Activated naive CD8-positive, alpha-beta T cell treated with anti-CD3 and anti-CD28 coated beads, Interleukin-2, amount 50 U/mL, for 16 hours (primary cell): ENCODE data around the gene LMF2.

ENCODE experiments used
- DNase-seq: peaks from one replicate; pipeline ENCODE4 v3.0.0-alpha.2; 2020; ENCODE audit warnings: low read depth, low spot score

LMF2 gene

GRCh38 chr22:50504369-50505211 lies 2.9 kb downstream of the LMF2 start:
- no peak for DNase-seq

- no peak for DNase-seq
These were observed 3.9 kb downstream of the LMF2 start for GRCh38 chr22:50503475-50504145.

GRCh38 chr22:50502628-50503474 lies 4.7 kb downstream of the LMF2 start:
- no peak for DNase-seq

GRCh38 chr22:50502096-50502495 lies 5.4 kb downstream of the LMF2 start:
- DNase-seq: no peak

- DNase-seq: no peak
These were observed 7.0 kb downstream of the LMF2 start for GRCh38 chr22:50500452-50500851.

- no peak for DNase-seq
These were observed 9.1 kb downstream of the LMF2 start for GRCh38 chr22:50498322-50498890.

- no peak for DNase-seq
These were observed 10.4 kb downstream of the LMF2 start for GRCh38 chr22:50497093-50497492.

- DNase-seq: no peak
These were observed 16.8 kb downstream of the LMF2 start for GRCh38 chr22:50490531-50491308.

GRCh38 chr22:50489363-50490243 lies 17.9 kb downstream of the LMF2 start:
- DNase-seq: no peak

GRCh38 chr22:50488886-50489285 lies 18.6 kb downstream of the LMF2 start:
- DNase-seq: no peak

- no peak for DNase-seq
These were observed 19.4 kb downstream of the LMF2 start for GRCh38 chr22:50488006-50488677.

- DNase-seq: no peak
These were observed 20.1 kb downstream of the LMF2 start for GRCh38 chr22:50487290-50488005.

GRCh38 chr22:50486561-50487289 lies 20.8 kb downstream of the LMF2 start, which contains the start of gene MIOX:
TSS of gene MIOX (plus strand) at chr22:50486859. CDS start at chr22:50486898, 39 bp downstream.
- no peak for DNase-seq

- DNase-seq: no peak
These were observed 22.0 kb downstream of the LMF2 start for GRCh38 chr22:50485221-50486131.

GRCh38 chr22:50483977-50484853 lies 23.3 kb downstream of the LMF2 start:
- DNase-seq: no peak

GRCh38 chr22:50483556-50483955 lies 23.9 kb downstream of the LMF2 start:
- DNase-seq: no peak
